Mesothelial cell of epicardium (in vitro differentiated cells): ENCODE results near the gene CSNK2A1. TPM values are rescaled to one million over a fixed set of nuclear protein-coding genes. Genes with fewer than 3 reads are reported as not detected.

Source experiments
- DNase-seq, 2 experiments: peaks; one replicate each; pipeline ENCODE4 v3.0.0; 2021; ENCODE audit warnings: low spot score in 2 of 2; ENCODE audit not compliant: unreplicated experiment in 2 of 2
- H3K27ac Mint-ChIP-seq: 2 replicates; pipeline ENCODE4 v1.8.0; 2021; ENCODE audit warnings: mixed read lengths
- H3K27me3 Mint-ChIP-seq: 2 replicates; pipeline ENCODE4 v1.8.0; 2021; ENCODE audit warnings: low read depth, mixed read lengths
- H3K36me3 Mint-ChIP-seq: 2 replicates; pipeline ENCODE4 v1.8.0; 2021; ENCODE audit warnings: mixed read lengths
- H3K4me1 Mint-ChIP-seq: 2 replicates; pipeline ENCODE4 v1.8.0; 2021; ENCODE audit warnings: mixed read lengths
- H3K4me3 Mint-ChIP-seq: 2 replicates; pipeline ENCODE4 v1.8.0; 2021; ENCODE audit warnings: mild to moderate bottlenecking, moderate library complexity, mixed read lengths
- H3K9me3 Mint-ChIP-seq: 2 replicates; pipeline ENCODE4 v1.8.0; 2021; ENCODE audit warnings: mixed read lengths
- total RNA-seq: library from RNA; stranded (reverse); gene quantifications from 3 replicates; pipeline ENCODE4 v1.2.1, GENCODE V29; 2021
- TF ChIP-seq, protein P1 (sequence below): fragments of 200-600 bp; sonication (generic); IDR thresholded peaks from one replicate; pipeline ENCODE4 v1.5.0; 2021; ENCODE audit warnings: antibody characterized with exemption; ENCODE audit not compliant: unreplicated experiment

Gene CSNK2A1
- total RNA-seq, 1 donor from 2014 or later, result 164 TPM

GRCh38 chr20:575230-575629, 31.6 kb upstream of the CSNK2A1 start:
- no peaks in the 10 kb centered on the region for H3K27me3 Mint-ChIP-seq

DNA sequence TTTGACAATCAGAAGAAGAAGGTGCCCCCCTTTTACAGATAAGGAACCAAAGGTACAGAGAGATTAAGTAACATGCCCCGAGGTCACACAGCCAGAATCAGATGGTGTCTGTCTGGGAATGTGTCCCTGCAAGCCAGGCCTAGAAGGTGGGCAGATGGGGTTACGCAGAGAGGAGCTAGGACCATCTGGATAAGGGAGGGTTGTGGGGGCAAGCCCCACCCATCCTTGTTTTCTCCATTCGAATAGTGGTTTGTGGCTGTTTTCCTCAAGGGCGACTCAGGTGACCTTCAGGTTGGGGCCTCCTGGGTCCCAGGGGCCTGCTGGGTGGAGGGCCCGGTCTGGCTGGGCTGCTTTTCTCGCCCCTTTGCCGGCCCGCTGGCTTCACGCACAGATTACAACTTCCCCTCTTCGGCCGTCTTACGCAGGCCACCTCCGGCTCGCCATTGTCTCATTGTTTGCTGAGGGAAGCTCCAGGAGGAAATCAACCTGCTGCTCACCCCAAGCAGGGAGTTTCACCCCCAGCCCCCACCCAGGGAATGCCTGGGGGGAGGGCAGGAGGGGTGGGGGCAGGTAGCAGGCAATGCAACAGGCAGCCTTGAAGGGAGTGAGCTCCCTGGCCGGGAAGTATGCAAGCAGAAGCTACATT, 30.8 kb upstream of the CSNK2A1 start:
- no peak for DNase-seq
- Mint-ChIP-seq H3K9me3 (no peaks in the 10 kb centered on the region), H3K36me3 (no peaks in the 10 kb centered on the region), H3K4me1 (peaks cover 21% of the 10 kb centered on the region), H3K27ac (no peak overlapping the region), H3K27me3 (no peaks in the 10 kb centered on the region), H3K4me3 (no peak overlapping the region)
- TF ChIP-seq, protein P1, sequence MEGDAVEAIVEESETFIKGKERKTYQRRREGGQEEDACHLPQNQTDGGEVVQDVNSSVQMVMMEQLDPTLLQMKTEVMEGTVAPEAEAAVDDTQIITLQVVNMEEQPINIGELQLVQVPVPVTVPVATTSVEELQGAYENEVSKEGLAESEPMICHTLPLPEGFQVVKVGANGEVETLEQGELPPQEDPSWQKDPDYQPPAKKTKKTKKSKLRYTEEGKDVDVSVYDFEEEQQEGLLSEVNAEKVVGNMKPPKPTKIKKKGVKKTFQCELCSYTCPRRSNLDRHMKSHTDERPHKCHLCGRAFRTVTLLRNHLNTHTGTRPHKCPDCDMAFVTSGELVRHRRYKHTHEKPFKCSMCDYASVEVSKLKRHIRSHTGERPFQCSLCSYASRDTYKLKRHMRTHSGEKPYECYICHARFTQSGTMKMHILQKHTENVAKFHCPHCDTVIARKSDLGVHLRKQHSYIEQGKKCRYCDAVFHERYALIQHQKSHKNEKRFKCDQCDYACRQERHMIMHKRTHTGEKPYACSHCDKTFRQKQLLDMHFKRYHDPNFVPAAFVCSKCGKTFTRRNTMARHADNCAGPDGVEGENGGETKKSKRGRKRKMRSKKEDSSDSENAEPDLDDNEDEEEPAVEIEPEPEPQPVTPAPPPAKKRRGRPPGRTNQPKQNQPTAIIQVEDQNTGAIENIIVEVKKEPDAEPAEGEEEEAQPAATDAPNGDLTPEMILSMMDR, result no peak

More at GRCh38 chr20:575230-575629, 31.6 kb upstream of the CSNK2A1 start:
- Mint-ChIP-seq H3K36me3 (no peaks in the 10 kb centered on the region), H3K27ac (no peak overlapping the region), H3K9me3 (no peaks in the 10 kb centered on the region), H3K4me1 (peaks cover 21% of the 10 kb centered on the region), H3K4me3 (no peak overlapping the region)
- TF ChIP-seq, protein P1, result no peak
- no peak for DNase-seq

DNA sequence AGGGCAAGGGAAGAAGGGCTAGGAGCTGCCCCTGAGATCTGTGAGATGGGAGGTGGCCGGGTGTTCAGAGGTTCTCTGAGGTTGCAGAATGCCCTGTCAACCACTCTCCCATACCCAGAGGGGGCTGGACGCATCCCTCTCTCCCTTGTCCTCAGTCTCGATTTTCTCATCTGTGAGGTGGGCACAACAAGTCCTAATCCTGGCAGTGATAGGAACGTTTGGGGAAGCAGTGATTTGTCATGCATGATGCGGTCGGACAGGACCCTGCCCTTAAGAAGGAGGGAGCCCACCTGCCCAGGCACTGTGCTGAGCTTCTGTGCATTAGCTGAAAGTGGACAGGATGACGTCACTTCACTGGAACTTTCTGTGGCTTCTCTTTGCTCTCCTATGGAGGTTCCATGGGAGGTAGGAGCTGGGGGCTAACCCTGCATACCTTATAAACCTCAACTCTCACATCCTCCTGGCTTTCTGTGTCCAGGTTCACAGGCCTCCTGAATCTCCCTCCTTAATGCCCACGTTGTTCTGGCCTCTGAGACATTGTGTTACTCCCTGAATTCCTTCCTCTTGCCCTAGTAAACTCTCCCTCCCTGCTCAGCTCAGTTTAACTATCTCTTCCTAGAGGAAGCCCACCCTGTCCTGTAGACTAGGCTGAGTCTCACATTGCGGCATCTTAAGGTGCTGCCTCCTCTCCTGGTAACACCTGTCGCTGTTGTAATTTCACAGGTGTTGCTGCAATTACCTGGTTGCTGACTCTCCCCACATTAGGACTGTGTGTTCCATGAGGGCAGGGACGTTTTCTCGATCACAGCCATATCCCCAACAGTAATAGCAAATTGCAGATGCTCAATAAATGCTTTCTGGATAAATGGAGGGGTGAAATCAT, 30.1 kb upstream of the CSNK2A1 start:
- DNase-seq, result no peak
- Mint-ChIP-seq H3K9me3 (no peaks in the 10 kb centered on the region), H3K27me3 (no peaks in the 10 kb centered on the region), H3K4me3 (no peak overlapping the region), H3K27ac (no peak overlapping the region), H3K36me3 (no peaks in the 10 kb centered on the region), H3K4me1 (peaks cover 24% of the 10 kb centered on the region)
- TF ChIP-seq, protein P1, result no peak

DNA sequence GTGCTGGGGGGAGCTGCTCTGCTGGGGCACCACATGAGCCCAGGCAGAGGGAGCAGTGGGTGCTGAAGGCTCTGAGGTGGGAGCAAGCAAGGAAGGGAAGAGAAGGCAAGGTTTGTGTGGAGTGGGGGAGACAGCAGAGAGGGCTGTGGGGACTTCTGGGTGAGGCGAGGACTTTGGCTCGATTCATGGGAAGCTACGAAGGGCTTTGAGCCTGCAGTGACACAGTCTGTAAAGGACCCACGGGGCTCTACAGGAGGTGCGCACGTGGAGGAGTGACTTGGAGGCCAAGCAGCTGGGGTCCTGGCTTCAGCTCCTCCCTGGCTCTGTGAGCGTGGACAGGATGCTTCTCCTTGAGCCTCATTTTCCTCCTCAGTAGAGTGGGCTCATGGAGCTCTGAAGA, 29.1 kb upstream of the CSNK2A1 start:
- Mint-ChIP-seq H3K4me3 (no peak overlapping the region), H3K9me3 (no peaks in the 10 kb centered on the region), H3K36me3 (no peaks in the 10 kb centered on the region), H3K27me3 (no peaks in the 10 kb centered on the region), H3K4me1 (peaks cover 26% of the 10 kb centered on the region), H3K27ac (peak overlapping the region; percentile 86)
- TF ChIP-seq, protein P1, result no peak
- no peak for DNase-seq

DNA sequence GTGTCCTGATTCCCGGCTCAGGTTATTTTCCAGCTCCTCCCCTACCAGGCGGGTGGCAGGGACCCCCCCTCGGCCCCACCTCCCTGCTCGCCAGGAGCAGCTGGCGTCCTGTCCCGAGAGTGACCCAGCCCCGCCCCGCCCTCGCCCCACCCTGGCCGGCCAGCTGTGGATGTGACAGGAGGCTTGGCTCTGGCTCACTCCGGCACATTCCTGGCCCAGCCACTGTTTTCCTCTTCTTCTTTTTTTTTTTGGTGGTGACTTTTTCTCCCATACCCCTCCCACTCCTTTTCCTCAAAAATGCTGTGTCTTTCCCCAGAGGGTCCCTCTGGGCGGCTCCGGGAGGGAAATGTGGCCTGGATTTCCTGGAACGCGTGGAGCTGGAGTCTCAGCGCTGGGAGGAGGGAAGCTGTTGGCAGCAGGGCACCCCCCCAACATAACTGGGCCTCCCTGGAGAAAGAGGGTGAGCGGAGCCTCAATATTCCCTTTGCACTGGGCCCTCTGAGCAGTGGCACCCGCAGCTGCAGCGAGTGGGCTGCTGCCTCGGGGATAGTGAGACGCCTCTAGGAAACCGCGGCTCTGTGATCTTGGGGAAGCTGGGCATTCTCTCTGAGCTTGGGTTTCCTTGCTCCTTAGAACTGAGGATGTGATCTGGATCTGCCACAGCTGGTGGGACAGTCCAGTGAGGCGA, 28.3 kb upstream of the CSNK2A1 start:
- Mint-ChIP-seq H3K27ac (peak overlapping the region; percentile 86), H3K4me3 (peak overlapping the region; percentile 55), H3K36me3 (no peaks in the 10 kb centered on the region), H3K4me1 (peaks cover 26% of the 10 kb centered on the region), H3K27me3 (no peaks in the 10 kb centered on the region), H3K9me3 (no peaks in the 10 kb centered on the region)
- peak in 1 of 2 experiments; percentile 44 for DNase-seq
- TF ChIP-seq, protein P1, result no peak
